Measurements from ENCODE around the gene STXBP5. TPM values are rescaled to one million over a fixed set of nuclear protein-coding genes. Genes with fewer than 3 reads are reported as not detected.

The STXBP5 gene
- total RNA-seq, 2 donors from 2014 or later = 9.9 to 13.6 TPM

DNA sequence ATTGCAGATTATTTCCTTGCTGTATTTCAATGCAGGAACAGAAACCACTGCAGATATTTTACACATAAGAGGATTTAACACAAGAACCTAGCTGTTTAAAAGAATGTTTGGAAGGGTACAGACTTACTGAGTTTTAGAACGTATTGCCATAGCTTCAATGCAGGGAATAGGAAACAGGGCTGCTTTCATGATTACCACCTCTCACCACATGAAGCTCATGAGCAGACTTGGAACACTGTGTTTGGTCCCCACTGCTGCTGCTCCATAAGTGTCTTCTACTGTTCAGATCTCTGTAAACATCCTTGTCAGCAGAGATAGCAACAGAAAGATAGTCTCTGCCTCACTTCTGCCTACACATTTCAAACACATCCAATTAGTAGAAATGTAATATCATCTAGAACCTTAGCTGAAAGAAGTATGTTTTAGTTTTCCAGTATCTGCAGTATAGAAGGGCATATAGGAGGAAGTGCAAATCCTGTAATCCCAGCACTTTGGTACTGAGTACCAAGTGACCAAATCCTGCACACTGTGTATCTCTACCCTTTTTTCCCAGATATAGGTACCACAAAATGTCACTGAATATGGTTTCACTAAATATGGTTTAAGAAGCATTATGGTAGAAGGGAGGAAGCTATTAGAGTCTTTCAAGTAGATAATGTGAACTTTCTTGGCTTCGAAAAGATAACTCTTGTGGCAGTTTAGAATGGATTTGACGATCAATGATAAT, 51.9 kb downstream of the STXBP5 start:
- no peak overlapping the region for H3K4me3 ChIP-seq
- TF ChIP-seq, protein P1, sequence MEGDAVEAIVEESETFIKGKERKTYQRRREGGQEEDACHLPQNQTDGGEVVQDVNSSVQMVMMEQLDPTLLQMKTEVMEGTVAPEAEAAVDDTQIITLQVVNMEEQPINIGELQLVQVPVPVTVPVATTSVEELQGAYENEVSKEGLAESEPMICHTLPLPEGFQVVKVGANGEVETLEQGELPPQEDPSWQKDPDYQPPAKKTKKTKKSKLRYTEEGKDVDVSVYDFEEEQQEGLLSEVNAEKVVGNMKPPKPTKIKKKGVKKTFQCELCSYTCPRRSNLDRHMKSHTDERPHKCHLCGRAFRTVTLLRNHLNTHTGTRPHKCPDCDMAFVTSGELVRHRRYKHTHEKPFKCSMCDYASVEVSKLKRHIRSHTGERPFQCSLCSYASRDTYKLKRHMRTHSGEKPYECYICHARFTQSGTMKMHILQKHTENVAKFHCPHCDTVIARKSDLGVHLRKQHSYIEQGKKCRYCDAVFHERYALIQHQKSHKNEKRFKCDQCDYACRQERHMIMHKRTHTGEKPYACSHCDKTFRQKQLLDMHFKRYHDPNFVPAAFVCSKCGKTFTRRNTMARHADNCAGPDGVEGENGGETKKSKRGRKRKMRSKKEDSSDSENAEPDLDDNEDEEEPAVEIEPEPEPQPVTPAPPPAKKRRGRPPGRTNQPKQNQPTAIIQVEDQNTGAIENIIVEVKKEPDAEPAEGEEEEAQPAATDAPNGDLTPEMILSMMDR (IDR thresholded peaks at IDR 0.05) = no peak
- no peaks in the 10 kb centered on the region for H3K9me3 ChIP-seq
- no peak overlapping the region for H3K27ac ChIP-seq
- peaks cover 10% of the 10 kb centered on the region for H3K36me3 ChIP-seq
- no peaks in the 10 kb centered on the region for H3K27me3 ChIP-seq
- H3K4me1 ChIP-seq = no peaks in the 10 kb centered on the region
- no peak for DNase-seq (ENCODE audit: low spot score)

DNA sequence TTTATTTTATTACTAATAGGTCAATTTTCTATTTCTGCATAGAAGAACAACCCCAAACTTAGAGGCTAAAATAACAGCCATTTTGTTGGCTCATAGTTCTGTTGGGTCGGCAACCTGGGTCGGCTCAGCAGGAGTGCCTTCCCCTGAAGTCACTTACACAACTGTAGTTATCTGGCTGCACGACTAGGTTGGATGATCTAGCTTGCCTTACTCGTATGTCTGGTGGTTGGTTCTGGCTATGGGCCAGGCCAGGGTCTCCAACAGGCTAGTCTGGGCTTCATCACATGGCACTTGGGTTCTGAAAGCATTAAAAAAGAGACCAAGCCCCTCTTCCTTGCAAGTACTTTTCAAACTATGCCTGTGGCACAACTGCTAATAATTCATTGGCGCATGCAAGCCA, 53.5 kb downstream of the STXBP5 start:
- Histone ChIP-seq H3K27me3 (no peaks in the 10 kb centered on the region), H3K4me3 (no peak overlapping the region), H3K36me3 (no peaks in the 10 kb centered on the region), H3K27ac (no peak overlapping the region), H3K9me3 (no peaks in the 10 kb centered on the region), H3K4me1 (no peaks in the 10 kb centered on the region)
- TF ChIP-seq, protein P1 (IDR thresholded peaks at IDR 0.05) = no peak
- DNase-seq (ENCODE audit: low spot score) = no peak

DNA sequence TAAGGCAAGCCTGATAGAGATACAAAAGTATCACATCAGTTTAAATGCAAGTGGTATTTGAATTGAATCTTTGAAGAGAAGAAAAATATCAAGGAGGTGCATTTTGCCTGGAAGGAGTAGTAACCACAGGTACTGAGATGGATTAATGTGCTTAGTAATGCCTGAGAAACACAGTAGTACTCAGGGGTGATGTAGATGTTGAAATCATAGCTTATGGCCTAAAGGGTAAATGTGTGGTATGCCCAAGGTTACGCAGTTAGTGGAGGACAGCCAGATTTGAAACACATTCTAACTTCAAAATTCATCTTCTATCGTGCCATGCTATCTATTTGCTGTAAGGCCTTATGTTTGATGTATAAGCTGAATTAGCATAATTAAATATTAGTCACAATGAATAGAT, 55.9 kb downstream of the STXBP5 start:
- H3K4me1 ChIP-seq = no peaks in the 10 kb centered on the region
- no peak overlapping the region for H3K27ac ChIP-seq
- TF ChIP-seq, protein P1 (IDR thresholded peaks at IDR 0.05) = no peak
- no peak overlapping the region for H3K4me3 ChIP-seq
- H3K36me3 ChIP-seq = no peaks in the 10 kb centered on the region
- H3K27me3 ChIP-seq = no peaks in the 10 kb centered on the region
- no peak for DNase-seq (ENCODE audit: low spot score)
- H3K9me3 ChIP-seq = no peaks in the 10 kb centered on the region

DNA sequence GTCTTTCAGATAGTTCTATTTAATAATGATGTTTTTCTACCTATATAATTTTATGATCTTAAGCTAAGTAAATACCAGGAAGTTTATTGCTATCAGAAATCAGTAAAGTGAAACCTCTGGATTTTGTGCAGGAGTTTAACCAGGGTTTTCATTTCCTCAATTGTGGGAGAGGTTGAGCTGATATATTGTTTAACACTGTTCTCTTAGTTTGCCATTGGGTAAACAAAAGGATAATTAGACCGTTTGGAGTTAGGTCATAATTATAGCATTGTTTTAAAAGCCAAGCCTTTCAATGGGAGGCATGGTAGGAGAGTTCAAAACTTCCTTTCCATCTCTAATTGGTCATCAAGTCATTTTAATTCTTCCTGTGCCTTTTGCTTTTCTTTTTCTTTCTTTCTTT, 58.7 kb downstream of the STXBP5 start:
- Histone ChIP-seq H3K27me3 (no peaks in the 10 kb centered on the region), H3K4me3 (no peak overlapping the region), H3K36me3 (peaks cover 12% of the 10 kb centered on the region), H3K4me1 (no peaks in the 10 kb centered on the region), H3K9me3 (no peaks in the 10 kb centered on the region), H3K27ac (no peak overlapping the region)
- DNase-seq (ENCODE audit: low spot score) = no peak
- TF ChIP-seq, protein P1 (IDR thresholded peaks at IDR 0.05) = no peak

DNA sequence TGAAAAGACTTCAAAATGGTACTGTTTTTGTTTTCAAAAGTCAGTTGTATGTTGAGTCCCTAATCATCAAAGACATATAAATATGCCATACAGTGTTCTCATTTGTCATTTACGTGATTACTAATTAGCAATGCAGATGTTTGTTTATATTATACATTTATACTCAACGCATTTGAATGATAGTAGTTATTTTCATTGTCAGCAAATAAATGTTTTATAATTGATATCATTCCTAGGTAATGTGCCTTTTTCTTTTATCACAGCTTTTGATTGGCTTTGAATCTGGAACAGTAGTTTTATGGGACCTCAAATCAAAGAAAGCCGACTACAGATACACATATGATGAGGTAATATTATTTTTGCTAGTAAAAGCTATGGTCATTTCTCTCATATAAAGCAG, 62.6 kb downstream of the STXBP5 start:
- no peak for DNase-seq (ENCODE audit: low spot score)
- Histone ChIP-seq H3K4me3 (no peak overlapping the region), H3K27ac (no peak overlapping the region), H3K36me3 (peaks cover 18% of the 10 kb centered on the region), H3K27me3 (no peaks in the 10 kb centered on the region), H3K9me3 (no peaks in the 10 kb centered on the region), H3K4me1 (no peaks in the 10 kb centered on the region)
- TF ChIP-seq, protein P1 (IDR thresholded peaks at IDR 0.05) = no peak

DNA sequence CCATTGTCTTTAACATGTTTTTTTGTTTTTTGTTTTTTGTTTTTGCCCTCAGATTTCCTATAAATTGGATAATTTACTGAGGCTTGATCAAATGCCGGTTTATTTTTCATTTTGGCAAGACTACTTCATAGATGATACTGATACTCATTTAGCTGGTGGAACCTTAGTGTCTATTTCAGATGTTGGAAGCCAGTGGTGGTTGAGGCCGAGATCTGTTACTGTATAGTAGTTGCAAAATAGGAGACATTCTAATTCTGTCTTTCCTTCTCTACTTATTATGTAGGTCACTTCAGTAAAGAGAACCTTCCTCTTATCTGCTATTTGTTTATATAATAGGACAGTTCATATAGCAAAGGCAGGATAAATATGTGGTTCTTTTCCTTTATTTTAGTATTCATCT, 63.4 kb downstream of the STXBP5 start:
- no peak for DNase-seq (ENCODE audit: low spot score)
- H3K9me3 ChIP-seq = no peaks in the 10 kb centered on the region
- no peak overlapping the region for H3K27ac ChIP-seq
- no peaks in the 10 kb centered on the region for H3K27me3 ChIP-seq
- H3K4me1 ChIP-seq = no peaks in the 10 kb centered on the region
- peaks cover 18% of the 10 kb centered on the region for H3K36me3 ChIP-seq
- TF ChIP-seq, protein P1 (IDR thresholded peaks at IDR 0.05) = no peak
- H3K4me3 ChIP-seq = no peak overlapping the region
